DND-41 (cell line): ENCODE data around the gene CHRDL2.

Experiments
- ATAC-seq: fragments of 200-7000 bp; cut with Tn5 transposase; 3 replicates; pipeline ENCODE4 v1.9.1; 2021; ENCODE audit warnings: low read depth; ENCODE audit not compliant: insufficient read depth
- DNase-seq: peaks from one replicate; pipeline ENCODE4 v3.0.0-alpha.2; 2020
- H2AFZ ChIP-seq: 2 replicates; pipeline ENCODE4 v1.6.0; 2012; ENCODE audit warnings: low read depth, low read length
- H3K27ac ChIP-seq: 2 replicates; pipeline ENCODE4 v1.5.1; 2012; ENCODE audit warnings: low read length, inconsistent platforms
- H3K27me3 ChIP-seq: fragments of 200-600 bp; sonication (generic); 2 replicates; pipeline ENCODE4 v1.6.0; 2012; ENCODE audit warnings: low read length, mild to moderate bottlenecking, inconsistent platforms; ENCODE audit not compliant: insufficient read depth, poor library complexity
- H3K36me3 ChIP-seq: 2 replicates; pipeline ENCODE4 v1.5.1; 2012; ENCODE audit warnings: low read length, inconsistent platforms; ENCODE audit not compliant: insufficient read depth
- H3K4me1 ChIP-seq: 2 replicates; pipeline ENCODE4 v1.5.1; 2012; ENCODE audit warnings: mild to moderate bottlenecking, low read length; ENCODE audit not compliant: insufficient read depth
- H3K4me2 ChIP-seq: 2 replicates; pipeline ENCODE4 v1.6.0; 2012; ENCODE audit warnings: mild to moderate bottlenecking, moderate library complexity, low read length, inconsistent platforms; ENCODE audit not compliant: insufficient read depth
- H3K4me3 ChIP-seq, 2 experiments: fragments of 200-600 bp in 1 of 2; shearing (Covaris generic) in 1 of 2; 2 replicates each; pipeline ENCODE4 v1.5.1; 2012 to 2016; ENCODE audit warnings: inconsistent platforms in 2 of 2, low read length in 2 of 2, mild to moderate bottlenecking in 2 of 2, low read depth in 1 of 2, moderate library complexity in 1 of 2
- H3K79me2 ChIP-seq: 2 replicates; pipeline ENCODE4 v1.6.0; 2012; ENCODE audit warnings: low read length, inconsistent platforms; ENCODE audit not compliant: insufficient read depth
- H3K9ac ChIP-seq: 2 replicates; pipeline ENCODE4 v1.6.0; 2012; ENCODE audit warnings: low read depth, mild to moderate bottlenecking, inconsistent platforms, low read length, moderate library complexity
- H3K9me3 ChIP-seq: 2 replicates; pipeline ENCODE4 v1.5.1; 2012; ENCODE audit warnings: low read length, moderate library complexity, mild to moderate bottlenecking, inconsistent platforms; ENCODE audit not compliant: insufficient read depth, severe bottlenecking
- H4K20me1 ChIP-seq: 2 replicates; pipeline ENCODE4 v1.6.0; 2012; ENCODE audit warnings: low read length; ENCODE audit not compliant: insufficient read depth
- EZH2 ChIP-seq: IDR thresholded peaks from 3 replicates; pipeline ENCODE4 v1.6.1; 2012; ENCODE audit warnings: borderline replicate concordance, low read depth, mild to moderate bottlenecking, moderate library complexity, low read length, inconsistent platforms; ENCODE audit not compliant: severe bottlenecking
- TF ChIP-seq, protein P1 (sequence below): IDR thresholded peaks from 2 replicates; pipeline ENCODE4 v1.5.1; 2012; ENCODE audit warnings: borderline replicate concordance, low read length, moderate library complexity, mild to moderate bottlenecking; ENCODE audit not compliant: poor library complexity, severe bottlenecking; ENCODE audit errors: extremely low read depth

CHRDL2 gene

DNA sequence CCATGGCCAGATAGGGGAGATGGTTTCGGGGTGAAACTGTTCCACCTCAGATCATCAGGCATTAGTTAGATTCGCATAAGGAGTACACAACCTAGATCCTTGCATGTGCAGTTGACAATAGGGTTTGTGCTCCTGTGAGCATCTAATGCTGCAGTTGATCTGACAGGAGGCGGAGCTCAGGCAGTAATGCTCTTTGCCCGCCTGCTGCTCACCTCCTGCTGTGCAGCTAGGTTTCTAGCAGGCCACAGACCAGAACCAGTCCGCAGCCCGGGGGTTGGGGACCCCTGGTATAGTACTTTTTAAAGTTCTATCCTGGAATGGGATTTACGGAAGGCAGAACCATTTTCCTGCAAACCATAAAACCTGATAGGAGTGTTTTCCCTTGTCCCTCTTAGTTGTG lies 84.3 kb downstream of the CHRDL2 start:
- Histone ChIP-seq H3K9ac (no peak overlapping the region), H3K36me3 (peaks cover 59% of the 10 kb centered on the region), H3K79me2 (no peaks in the 10 kb centered on the region)

More for the DNA sequence above, 84.3 kb downstream of the CHRDL2 start:
- Histone ChIP-seq H3K27me3 (no peaks in the 10 kb centered on the region), H3K4me2 (no peak overlapping the region), H4K20me1 (no peaks in the 10 kb centered on the region; the same call in 1 of the 2 replicates), H3K4me1 (no peaks in the 10 kb centered on the region), H2AFZ (no peak overlapping the region), H3K9me3 (no peaks in the 10 kb centered on the region), H3K27ac (no peak overlapping the region), H3K4me3 (no peak overlapping the region)
- TF ChIP-seq, protein P1, sequence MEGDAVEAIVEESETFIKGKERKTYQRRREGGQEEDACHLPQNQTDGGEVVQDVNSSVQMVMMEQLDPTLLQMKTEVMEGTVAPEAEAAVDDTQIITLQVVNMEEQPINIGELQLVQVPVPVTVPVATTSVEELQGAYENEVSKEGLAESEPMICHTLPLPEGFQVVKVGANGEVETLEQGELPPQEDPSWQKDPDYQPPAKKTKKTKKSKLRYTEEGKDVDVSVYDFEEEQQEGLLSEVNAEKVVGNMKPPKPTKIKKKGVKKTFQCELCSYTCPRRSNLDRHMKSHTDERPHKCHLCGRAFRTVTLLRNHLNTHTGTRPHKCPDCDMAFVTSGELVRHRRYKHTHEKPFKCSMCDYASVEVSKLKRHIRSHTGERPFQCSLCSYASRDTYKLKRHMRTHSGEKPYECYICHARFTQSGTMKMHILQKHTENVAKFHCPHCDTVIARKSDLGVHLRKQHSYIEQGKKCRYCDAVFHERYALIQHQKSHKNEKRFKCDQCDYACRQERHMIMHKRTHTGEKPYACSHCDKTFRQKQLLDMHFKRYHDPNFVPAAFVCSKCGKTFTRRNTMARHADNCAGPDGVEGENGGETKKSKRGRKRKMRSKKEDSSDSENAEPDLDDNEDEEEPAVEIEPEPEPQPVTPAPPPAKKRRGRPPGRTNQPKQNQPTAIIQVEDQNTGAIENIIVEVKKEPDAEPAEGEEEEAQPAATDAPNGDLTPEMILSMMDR: no peak
- TF ChIP-seq EZH2: no peak
- DNase-seq (no peak), ATAC-seq (no peak)
